Breast epithelium (tissue), 3 donors: ENCODE results near the gene RAB33A.

Experiments
- POLR2A ChIP-seq: fragments of 450-650 bp; IDR thresholded peaks from one replicate; pipeline ENCODE4 v1.6.1; 2016; ENCODE audit warnings: antibody characterized with exemption, mild to moderate bottlenecking, moderate library complexity
- POLR2AphosphoS5 ChIP-seq, 3 donors: sonication (generic); formaldehyde crosslinking; IDR thresholded peaks; one replicate each; pipeline ENCODE4 v1.6.1; 2017; ENCODE audit warnings: antibody characterized with exemption in 3 of 3
- TF ChIP-seq, protein P1 (sequence below), 3 donors: fragments of 450-650 bp; IDR thresholded peaks; one replicate each; pipeline ENCODE4 v1.5.1; 2016 to 2017; ENCODE audit warnings: antibody characterized with exemption in 3 of 3, mild to moderate bottlenecking in 3 of 3, moderate library complexity in 3 of 3

DNA sequence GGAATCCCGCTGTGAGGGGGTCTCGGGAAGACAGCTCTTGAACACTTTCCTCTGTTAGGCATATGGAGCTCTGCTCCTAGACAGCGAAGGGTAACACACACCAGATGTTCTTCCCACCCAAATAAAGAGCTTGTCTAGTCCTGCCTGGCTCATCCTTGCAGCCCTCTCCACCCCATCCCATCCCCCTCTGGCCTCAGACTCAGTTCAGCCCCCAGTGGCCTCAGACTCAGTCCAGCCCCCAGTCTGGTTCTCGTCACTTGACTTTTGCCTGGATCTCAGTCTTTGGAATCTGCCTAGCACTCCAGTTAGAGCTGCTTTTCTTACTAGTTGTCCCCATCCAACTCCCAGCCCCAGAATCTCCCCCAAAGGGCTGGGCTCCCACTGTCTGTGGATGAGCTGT, 14.9 kb downstream of the RAB33A start:
- TF ChIP-seq, protein P1, sequence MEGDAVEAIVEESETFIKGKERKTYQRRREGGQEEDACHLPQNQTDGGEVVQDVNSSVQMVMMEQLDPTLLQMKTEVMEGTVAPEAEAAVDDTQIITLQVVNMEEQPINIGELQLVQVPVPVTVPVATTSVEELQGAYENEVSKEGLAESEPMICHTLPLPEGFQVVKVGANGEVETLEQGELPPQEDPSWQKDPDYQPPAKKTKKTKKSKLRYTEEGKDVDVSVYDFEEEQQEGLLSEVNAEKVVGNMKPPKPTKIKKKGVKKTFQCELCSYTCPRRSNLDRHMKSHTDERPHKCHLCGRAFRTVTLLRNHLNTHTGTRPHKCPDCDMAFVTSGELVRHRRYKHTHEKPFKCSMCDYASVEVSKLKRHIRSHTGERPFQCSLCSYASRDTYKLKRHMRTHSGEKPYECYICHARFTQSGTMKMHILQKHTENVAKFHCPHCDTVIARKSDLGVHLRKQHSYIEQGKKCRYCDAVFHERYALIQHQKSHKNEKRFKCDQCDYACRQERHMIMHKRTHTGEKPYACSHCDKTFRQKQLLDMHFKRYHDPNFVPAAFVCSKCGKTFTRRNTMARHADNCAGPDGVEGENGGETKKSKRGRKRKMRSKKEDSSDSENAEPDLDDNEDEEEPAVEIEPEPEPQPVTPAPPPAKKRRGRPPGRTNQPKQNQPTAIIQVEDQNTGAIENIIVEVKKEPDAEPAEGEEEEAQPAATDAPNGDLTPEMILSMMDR (IDR thresholded peaks at IDR 0.05), result no peak
- no peak for TF ChIP-seq POLR2A
- no peak for TF ChIP-seq POLR2AphosphoS5 (IDR thresholded peaks at IDR 0.05)
